SK-N-SH treated with all-trans-retinoic acid at 6 μM for 48 hours (cell line): ENCODE data around the gene SMAD5.

Source experiments
- ISL1 ChIP-seq: fragments of 250-450 bp; sonication (Bioruptor Pico); IDR thresholded peaks from 2 replicates; pipeline ENCODE4 v2.1.2; 2022; ENCODE audit warnings: mild to moderate bottlenecking, moderate library complexity
- PPARA ChIP-seq: fragments of 250-450 bp; sonication (Bioruptor Pico); IDR thresholded peaks from 2 replicates; pipeline ENCODE4 v1.5.0; 2020; ENCODE audit warnings: mild to moderate bottlenecking, borderline replicate concordance
- SNAI2 ChIP-seq: fragments of 250-450 bp; sonication (Bioruptor Pico); IDR thresholded peaks from 2 replicates; pipeline ENCODE4 v1.5.0; 2020; ENCODE audit warnings: mild to moderate bottlenecking, moderate library complexity
- ZFP3 ChIP-seq: fragments of 250-450 bp; sonication (Bioruptor Pico); IDR thresholded peaks from 2 replicates; pipeline ENCODE4 v1.5.0; 2020; ENCODE audit warnings: mild to moderate bottlenecking, moderate library complexity
- ZNF565 ChIP-seq: fragments of 450-650 bp; formaldehyde crosslinking; conservative IDR thresholded peaks from 2 replicates; pipeline ENCODE4 v1.5.0; 2020; ENCODE audit warnings: low read depth, mild to moderate bottlenecking, moderate library complexity
- ZNF70 ChIP-seq: fragments of 450-650 bp; formaldehyde crosslinking; IDR thresholded peaks from 2 replicates; pipeline ENCODE4 v1.5.0; 2020; ENCODE audit warnings: mild to moderate bottlenecking, moderate library complexity
- ZNF8 ChIP-seq: fragments of 450-650 bp; formaldehyde crosslinking; IDR thresholded peaks from 2 replicates; pipeline ENCODE4 v1.5.0; 2020; ENCODE audit warnings: mild to moderate bottlenecking, moderate library complexity
- TF ChIP-seq, protein P1 (sequence below): fragments of 250-450 bp; sonication (Bioruptor Pico); IDR thresholded peaks from 2 replicates; pipeline ENCODE4 v1.5.0; 2020; ENCODE audit warnings: mild to moderate bottlenecking, moderate library complexity
- TF ChIP-seq, protein P2 (sequence below): fragments of 250-450 bp; sonication (Bioruptor Pico); IDR thresholded peaks from 2 replicates; pipeline ENCODE4 v1.8.0; 2020; ENCODE audit warnings: mild to moderate bottlenecking, moderate library complexity, borderline replicate concordance
- TF ChIP-seq, protein P3 (sequence below): fragments of 250-450 bp; sonication (Bioruptor Pico); IDR thresholded peaks from 2 replicates; pipeline ENCODE4 v1.8.0; 2021; ENCODE audit warnings: low read depth, mild to moderate bottlenecking, moderate library complexity, borderline replicate concordance

DNA sequence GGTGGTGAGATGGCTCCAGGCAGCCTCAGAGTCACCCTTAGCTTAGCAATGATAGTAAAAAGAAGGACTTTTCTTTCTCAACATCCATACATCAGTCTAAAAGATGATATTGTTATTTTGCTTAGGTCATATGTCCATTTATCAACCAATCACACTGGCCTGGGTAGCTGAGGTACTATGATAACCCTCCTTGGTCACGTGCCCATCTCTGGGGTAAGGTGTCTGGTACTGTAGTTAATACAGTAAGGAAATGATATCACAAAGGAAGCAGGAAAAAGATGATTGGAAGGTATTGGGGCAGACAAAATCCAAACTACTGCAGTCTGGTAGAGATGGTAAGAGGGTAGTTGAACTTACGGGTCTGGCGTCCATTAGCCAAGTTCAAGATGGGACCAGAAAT is 5.1 kb upstream of the SMAD5 start:
- no peak for TF ChIP-seq ZNF70 (CRISPR knock-in tag)
- no peak for TF ChIP-seq ZNF8 (CRISPR knock-in tag)
- TF ChIP-seq, protein P1, sequence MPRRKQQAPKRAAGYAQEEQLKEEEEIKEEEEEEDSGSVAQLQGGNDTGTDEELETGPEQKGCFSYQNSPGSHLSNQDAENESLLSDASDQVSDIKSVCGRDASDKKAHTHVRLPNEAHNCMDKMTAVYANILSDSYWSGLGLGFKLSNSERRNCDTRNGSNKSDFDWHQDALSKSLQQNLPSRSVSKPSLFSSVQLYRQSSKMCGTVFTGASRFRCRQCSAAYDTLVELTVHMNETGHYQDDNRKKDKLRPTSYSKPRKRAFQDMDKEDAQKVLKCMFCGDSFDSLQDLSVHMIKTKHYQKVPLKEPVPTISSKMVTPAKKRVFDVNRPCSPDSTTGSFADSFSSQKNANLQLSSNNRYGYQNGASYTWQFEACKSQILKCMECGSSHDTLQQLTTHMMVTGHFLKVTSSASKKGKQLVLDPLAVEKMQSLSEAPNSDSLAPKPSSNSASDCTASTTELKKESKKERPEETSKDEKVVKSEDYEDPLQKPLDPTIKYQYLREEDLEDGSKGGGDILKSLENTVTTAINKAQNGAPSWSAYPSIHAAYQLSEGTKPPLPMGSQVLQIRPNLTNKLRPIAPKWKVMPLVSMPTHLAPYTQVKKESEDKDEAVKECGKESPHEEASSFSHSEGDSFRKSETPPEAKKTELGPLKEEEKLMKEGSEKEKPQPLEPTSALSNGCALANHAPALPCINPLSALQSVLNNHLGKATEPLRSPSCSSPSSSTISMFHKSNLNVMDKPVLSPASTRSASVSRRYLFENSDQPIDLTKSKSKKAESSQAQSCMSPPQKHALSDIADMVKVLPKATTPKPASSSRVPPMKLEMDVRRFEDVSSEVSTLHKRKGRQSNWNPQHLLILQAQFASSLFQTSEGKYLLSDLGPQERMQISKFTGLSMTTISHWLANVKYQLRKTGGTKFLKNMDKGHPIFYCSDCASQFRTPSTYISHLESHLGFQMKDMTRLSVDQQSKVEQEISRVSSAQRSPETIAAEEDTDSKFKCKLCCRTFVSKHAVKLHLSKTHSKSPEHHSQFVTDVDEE (CRISPR knock-in tag) = no peak
- TF ChIP-seq PPARA (CRISPR knock-in tag) = no peak
- no peak for TF ChIP-seq ISL1 (CRISPR knock-in tag)
- TF ChIP-seq, protein P2, sequence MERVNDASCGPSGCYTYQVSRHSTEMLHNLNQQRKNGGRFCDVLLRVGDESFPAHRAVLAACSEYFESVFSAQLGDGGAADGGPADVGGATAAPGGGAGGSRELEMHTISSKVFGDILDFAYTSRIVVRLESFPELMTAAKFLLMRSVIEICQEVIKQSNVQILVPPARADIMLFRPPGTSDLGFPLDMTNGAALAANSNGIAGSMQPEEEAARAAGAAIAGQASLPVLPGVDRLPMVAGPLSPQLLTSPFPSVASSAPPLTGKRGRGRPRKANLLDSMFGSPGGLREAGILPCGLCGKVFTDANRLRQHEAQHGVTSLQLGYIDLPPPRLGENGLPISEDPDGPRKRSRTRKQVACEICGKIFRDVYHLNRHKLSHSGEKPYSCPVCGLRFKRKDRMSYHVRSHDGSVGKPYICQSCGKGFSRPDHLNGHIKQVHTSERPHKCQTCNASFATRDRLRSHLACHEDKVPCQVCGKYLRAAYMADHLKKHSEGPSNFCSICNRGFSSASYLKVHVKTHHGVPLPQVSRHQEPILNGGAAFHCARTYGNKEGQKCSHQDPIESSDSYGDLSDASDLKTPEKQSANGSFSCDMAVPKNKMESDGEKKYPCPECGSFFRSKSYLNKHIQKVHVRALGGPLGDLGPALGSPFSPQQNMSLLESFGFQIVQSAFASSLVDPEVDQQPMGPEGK (CRISPR knock-in tag) = no peak
- no peak for TF ChIP-seq SNAI2
- no peak for TF ChIP-seq ZNF565 (CRISPR knock-in tag)
- TF ChIP-seq, protein P3, sequence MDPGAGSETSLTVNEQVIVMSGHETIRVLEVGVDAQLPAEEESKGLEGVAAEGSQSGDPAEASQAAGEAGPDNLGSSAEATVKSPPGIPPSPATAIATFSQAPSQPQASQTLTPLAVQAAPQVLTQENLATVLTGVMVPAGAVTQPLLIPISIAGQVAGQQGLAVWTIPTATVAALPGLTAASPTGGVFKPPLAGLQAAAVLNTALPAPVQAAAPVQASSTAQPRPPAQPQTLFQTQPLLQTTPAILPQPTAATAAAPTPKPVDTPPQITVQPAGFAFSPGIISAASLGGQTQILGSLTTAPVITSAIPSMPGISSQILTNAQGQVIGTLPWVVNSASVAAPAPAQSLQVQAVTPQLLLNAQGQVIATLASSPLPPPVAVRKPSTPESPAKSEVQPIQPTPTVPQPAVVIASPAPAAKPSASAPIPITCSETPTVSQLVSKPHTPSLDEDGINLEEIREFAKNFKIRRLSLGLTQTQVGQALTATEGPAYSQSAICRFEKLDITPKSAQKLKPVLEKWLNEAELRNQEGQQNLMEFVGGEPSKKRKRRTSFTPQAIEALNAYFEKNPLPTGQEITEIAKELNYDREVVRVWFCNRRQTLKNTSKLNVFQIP = no peak
- TF ChIP-seq ZFP3 = no peak
